ENCODE data around the gene SLC38A3. TPM values are rescaled to one million over a fixed set of nuclear protein-coding genes. Genes with fewer than 3 reads are reported as not detected.
A peak's percentile ranks its signal among the peaks of the same experiment; 100 is the strongest.
"Not testable (repeated sequence)": the region's sequence is repeated elsewhere in the genome, so short reads cannot be mapped to it uniquely, and the experiment has no call there.

SLC38A3 gene
- total and polyA plus RNA-seq, 4 experiments from 2014 or later: not detected

DNA sequence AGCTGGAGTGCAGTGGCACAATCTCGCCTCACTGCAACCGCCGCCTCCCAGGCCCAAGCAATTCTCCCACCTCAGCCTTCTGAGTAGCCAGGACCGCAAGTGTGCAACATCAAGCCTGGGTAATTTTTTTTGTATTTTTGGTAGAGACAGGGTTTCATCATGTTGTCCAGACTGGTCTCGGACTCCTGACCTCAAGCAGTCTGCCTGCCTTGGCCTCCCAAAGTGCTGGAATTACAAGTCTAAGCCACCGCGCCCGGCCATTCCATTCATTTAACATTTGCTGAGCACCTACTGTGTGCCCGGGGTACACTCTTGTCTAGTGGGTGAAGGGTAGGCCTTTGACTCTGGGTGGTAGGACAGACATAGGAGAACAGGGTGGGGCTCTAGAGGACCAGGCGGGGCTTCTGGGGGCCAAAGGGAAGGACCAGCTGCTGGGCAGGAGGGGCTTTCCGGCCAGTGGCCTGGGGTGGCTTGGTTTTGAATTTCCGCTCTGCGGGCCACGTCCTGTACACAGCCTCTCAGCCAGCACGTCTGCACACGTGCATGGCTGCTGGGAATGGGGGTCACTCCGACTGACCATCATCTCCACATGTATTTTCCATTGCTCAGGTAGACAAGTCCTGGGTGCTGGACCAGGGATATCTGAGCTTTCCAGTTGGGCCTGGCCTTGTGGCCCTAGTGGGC is 2.4 kb downstream of the SLC38A3 start:
- H3K36me3 Mint-ChIP-seq: no peaks in the 10 kb centered on the region
- no peak overlapping the region for H3K4me3 ChIP-seq (ENCODE audit: low read length in 2 of 2)
- intact Hi-C loops (cut with micrococcal nuclease): no loop called here
- H3K9me3 ChIP-seq (ENCODE audit: control insufficient read depth in 1 of 2, low read length in 2 of 2): no peaks in the 10 kb centered on the region
- H3K27me3 ChIP-seq (ENCODE audit: insufficient read depth, low read length): peaks cover 14% of the 10 kb centered on the region
- no peak overlapping the region for H3K27ac Mint-ChIP-seq
- H3K4me1 ChIP-seq (ENCODE audit: insufficient read depth, low read length): peaks cover 13% of the 10 kb centered on the region
- H3K27me3 Mint-ChIP-seq: peaks cover 21 to 24% of the 10 kb centered on the region in 2 donors
- H3K27ac ChIP-seq (ENCODE audit: low read depth, low read length): no peak overlapping the region
- DNase-seq: no peak
- ChIA-PET CTCF (ENCODE audit: partially characterized antibody) (no interaction called here), POLR2A (ENCODE audit: partially characterized antibody) (interaction anchor here (1.6 kb wide), 1 partner anchor 20 kb away, joined by 3 read pairs; no protein-coding TSS in a partner anchor)
- no peaks in the 10 kb centered on the region for H3K36me3 ChIP-seq (ENCODE audit: insufficient read depth, low read length)
- H3K9me3 Mint-ChIP-seq: peaks cover 0 to 4% (median 0%) of the 10 kb centered on the region in 8 donors
- H3K4me3 Mint-ChIP-seq: no peak overlapping the region
- peaks cover 0 to 4% (median under 1%) of the 10 kb centered on the region in 4 donors for H3K4me1 Mint-ChIP-seq

GRCh38 chr3:50208677-50209344 is 3.7 kb downstream of the SLC38A3 start:
- peak overlapping the region in 2 of 8 donors; percentile 6 to 18 for H3K4me3 Mint-ChIP-seq
- no peaks in the 10 kb centered on the region for H3K9me3 Mint-ChIP-seq
- no peak overlapping the region for H3K27ac Mint-ChIP-seq
- Histone ChIP-seq H3K4me3 (ENCODE audit: low read length in 2 of 2) (no peak overlapping the region), H3K4me1 (ENCODE audit: insufficient read depth, low read length) (peaks cover 13% of the 10 kb centered on the region), H3K36me3 (ENCODE audit: insufficient read depth, low read length) (no peaks in the 10 kb centered on the region), H3K27me3 (ENCODE audit: insufficient read depth, low read length) (peaks cover 11% of the 10 kb centered on the region), H3K9me3 (ENCODE audit: control insufficient read depth in 1 of 2, low read length in 2 of 2) (no peaks in the 10 kb centered on the region), H3K27ac (ENCODE audit: low read depth, low read length) (no peak overlapping the region)
- H3K27me3 Mint-ChIP-seq: peaks cover 12 to 13% of the 10 kb centered on the region in 2 donors
- H3K36me3 Mint-ChIP-seq: no peaks in the 10 kb centered on the region
- DNase-seq: no peak
- ChIA-PET POLR2A (ENCODE audit: partially characterized antibody) (interaction anchor here (1.6 kb wide), 1 partner anchor 18 kb away, joined by 3 read pairs; no protein-coding TSS in a partner anchor), CTCF (ENCODE audit: partially characterized antibody) (interaction anchor here (1.0 to 4.1 kb wide), 2 partner anchors 10 to 17 kb away, joined by 3 to 17 read pairs; no protein-coding TSS in a partner anchor)
- intact Hi-C loops (cut with micrococcal nuclease): no loop called here
- H3K4me1 Mint-ChIP-seq: peaks cover 0 to 4% (median 0%) of the 10 kb centered on the region in 4 donors

GRCh38 chr3:50210176-50210509 is 5.1 kb downstream of the SLC38A3 start:
- no peak overlapping the region for H3K27ac ChIP-seq (ENCODE audit: low read depth, low read length)
- H3K27me3 ChIP-seq (ENCODE audit: insufficient read depth, low read length): peaks cover 7% of the 10 kb centered on the region
- POLR2A ChIA-PET (ENCODE audit: partially characterized antibody): no interaction called here
- no peak overlapping the region for H3K27ac Mint-ChIP-seq
- H3K36me3 Mint-ChIP-seq: no peaks in the 10 kb centered on the region
- CTCF ChIA-PET (ENCODE audit: partially characterized antibody): interaction anchor here (0.7 to 5.6 kb wide), 5 partner anchors 11 to 46 kb away, joined by 3 to 23 read pairs (median 3); no protein-coding TSS in a partner anchor
- H3K36me3 ChIP-seq (ENCODE audit: insufficient read depth, low read length): no peaks in the 10 kb centered on the region
- H3K4me3 Mint-ChIP-seq: no peak overlapping the region
- intact Hi-C loops (cut with micrococcal nuclease): no loop called here
- no peak overlapping the region for H3K4me3 ChIP-seq (ENCODE audit: low read length in 2 of 2)
- H3K9me3 ChIP-seq (ENCODE audit: control insufficient read depth in 1 of 2, low read length in 2 of 2): no peaks in the 10 kb centered on the region
- peaks cover 13% of the 10 kb centered on the region for H3K4me1 ChIP-seq (ENCODE audit: insufficient read depth, low read length)
- no peaks in the 10 kb centered on the region for H3K4me1 Mint-ChIP-seq
- H3K9me3 Mint-ChIP-seq: no peaks in the 10 kb centered on the region
- peaks cover 4 to 12% of the 10 kb centered on the region in 2 donors for H3K27me3 Mint-ChIP-seq
- no peak for DNase-seq

GRCh38 chr3:50210510-50211367 is 5.7 kb downstream of the SLC38A3 start:
- H3K27me3 ChIP-seq (ENCODE audit: insufficient read depth, low read length): peaks cover 7% of the 10 kb centered on the region

DNA sequence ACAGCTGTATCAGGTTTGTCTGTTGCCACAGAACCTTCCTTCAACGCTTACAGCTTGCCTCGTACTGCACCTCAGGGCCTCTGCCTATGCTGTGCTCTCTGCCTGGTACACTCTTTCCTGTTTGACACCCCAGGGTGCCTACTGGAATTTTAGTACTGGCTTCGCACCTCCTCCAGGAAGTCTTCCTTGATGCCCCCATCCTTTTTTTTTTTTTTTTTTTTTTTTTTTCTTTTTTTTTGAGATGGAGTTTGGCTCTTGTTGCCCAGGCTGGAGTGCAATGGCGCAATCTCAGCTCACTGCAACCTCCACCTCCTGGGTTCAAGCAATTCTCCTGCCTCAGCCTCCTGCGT is 6.3 kb downstream of the SLC38A3 start:
- H3K9me3 ChIP-seq (ENCODE audit: control insufficient read depth in 1 of 2, low read length in 2 of 2); H3K27me3 ChIP-seq (ENCODE audit: insufficient read depth, low read length); H3K27me3 Mint-ChIP-seq; H3K36me3 ChIP-seq (ENCODE audit: insufficient read depth, low read length); H3K36me3 Mint-ChIP-seq; H3K4me3 ChIP-seq (ENCODE audit: low read length in 2 of 2); H3K9me3 Mint-ChIP-seq; H3K4me3 Mint-ChIP-seq; intact Hi-C loops (cut with micrococcal nuclease); H3K4me1 Mint-ChIP-seq; DNase-seq; H3K27ac ChIP-seq (ENCODE audit: low read depth, low read length); H3K4me1 ChIP-seq (ENCODE audit: insufficient read depth, low read length); H3K27ac Mint-ChIP-seq: not testable (repeated sequence)
- ChIA-PET POLR2A (ENCODE audit: partially characterized antibody) (interaction anchor here (1.1 kb wide), 1 partner anchor 48 kb away, joined by 3 read pairs; no protein-coding TSS in a partner anchor), CTCF (ENCODE audit: partially characterized antibody) (interaction anchor here (4.1 to 5.6 kb wide), 2 partner anchors 15 to 17 kb away, joined by 17 to 23 read pairs; no protein-coding TSS in a partner anchor)

More at GRCh38 chr3:50210510-50211367, 5.7 kb downstream of the SLC38A3 start:
- Mint-ChIP-seq H3K27ac (no peak overlapping the region), H3K4me1 (no peaks in the 10 kb centered on the region), H3K4me3 (no peak overlapping the region), H3K36me3 (no peaks in the 10 kb centered on the region), H3K27me3 (peaks cover 4 to 12% of the 10 kb centered on the region in 2 donors), H3K9me3 (no peaks in the 10 kb centered on the region)
- Histone ChIP-seq H3K4me3 (ENCODE audit: low read length in 2 of 2) (no peak overlapping the region), H3K27ac (ENCODE audit: low read depth, low read length) (no peak overlapping the region), H3K36me3 (ENCODE audit: insufficient read depth, low read length) (no peaks in the 10 kb centered on the region), H3K9me3 (ENCODE audit: control insufficient read depth in 1 of 2, low read length in 2 of 2) (no peaks in the 10 kb centered on the region), H3K4me1 (ENCODE audit: insufficient read depth, low read length) (peaks cover 7% of the 10 kb centered on the region)
- DNase-seq: no peak
- intact Hi-C loops (cut with micrococcal nuclease): no loop called here
- ChIA-PET CTCF (ENCODE audit: partially characterized antibody) (interaction anchor here (1.3 to 5.6 kb wide), 3 partner anchors 12 to 16 kb away, joined by 3 to 23 read pairs (median 17); no protein-coding TSS in a partner anchor), POLR2A (ENCODE audit: partially characterized antibody) (no interaction called here)

GRCh38 chr3:50211930-50212329 is 6.9 kb downstream of the SLC38A3 start:
- CTCF ChIA-PET (ENCODE audit: partially characterized antibody): interaction anchor here (4.1 to 5.6 kb wide), 2 partner anchors 14 to 17 kb away, joined by 17 to 23 read pairs; no protein-coding TSS in a partner anchor
- intact Hi-C loops (cut with micrococcal nuclease): no loop called here
- H3K36me3 ChIP-seq (ENCODE audit: insufficient read depth, low read length): no peaks in the 10 kb centered on the region
- H3K4me3 Mint-ChIP-seq: no peak overlapping the region
- no peaks in the 10 kb centered on the region for H3K9me3 Mint-ChIP-seq
- no peak overlapping the region for H3K4me3 ChIP-seq (ENCODE audit: low read length in 2 of 2)
- no peak for DNase-seq
- peaks cover 4 to 5% of the 10 kb centered on the region in 2 donors for H3K27me3 Mint-ChIP-seq
- no peaks in the 10 kb centered on the region for H3K4me1 ChIP-seq (ENCODE audit: insufficient read depth, low read length)
- peak overlapping the region in 1 of 7 donors; percentile 4 for H3K27ac Mint-ChIP-seq
- H3K4me1 Mint-ChIP-seq: no peaks in the 10 kb centered on the region
- H3K9me3 ChIP-seq (ENCODE audit: control insufficient read depth in 1 of 2, low read length in 2 of 2): no peaks in the 10 kb centered on the region
- H3K36me3 Mint-ChIP-seq: no peaks in the 10 kb centered on the region
- POLR2A ChIA-PET (ENCODE audit: partially characterized antibody): interaction anchor here (1.1 kb wide), 1 partner anchor 47 kb away, joined by 3 read pairs; no protein-coding TSS in a partner anchor
- H3K27me3 ChIP-seq (ENCODE audit: insufficient read depth, low read length): no peaks in the 10 kb centered on the region
- no peak overlapping the region for H3K27ac ChIP-seq (ENCODE audit: low read depth, low read length)
